ENCODE results near the gene CACFD1. TPM values are rescaled to one million over a fixed set of nuclear protein-coding genes. Genes with fewer than 3 reads are reported as not detected.

CACFD1 gene
- total RNA-seq, 4 donors from 2014 or later = 8.6 to 16.3 (median 10.3) TPM

DNA sequence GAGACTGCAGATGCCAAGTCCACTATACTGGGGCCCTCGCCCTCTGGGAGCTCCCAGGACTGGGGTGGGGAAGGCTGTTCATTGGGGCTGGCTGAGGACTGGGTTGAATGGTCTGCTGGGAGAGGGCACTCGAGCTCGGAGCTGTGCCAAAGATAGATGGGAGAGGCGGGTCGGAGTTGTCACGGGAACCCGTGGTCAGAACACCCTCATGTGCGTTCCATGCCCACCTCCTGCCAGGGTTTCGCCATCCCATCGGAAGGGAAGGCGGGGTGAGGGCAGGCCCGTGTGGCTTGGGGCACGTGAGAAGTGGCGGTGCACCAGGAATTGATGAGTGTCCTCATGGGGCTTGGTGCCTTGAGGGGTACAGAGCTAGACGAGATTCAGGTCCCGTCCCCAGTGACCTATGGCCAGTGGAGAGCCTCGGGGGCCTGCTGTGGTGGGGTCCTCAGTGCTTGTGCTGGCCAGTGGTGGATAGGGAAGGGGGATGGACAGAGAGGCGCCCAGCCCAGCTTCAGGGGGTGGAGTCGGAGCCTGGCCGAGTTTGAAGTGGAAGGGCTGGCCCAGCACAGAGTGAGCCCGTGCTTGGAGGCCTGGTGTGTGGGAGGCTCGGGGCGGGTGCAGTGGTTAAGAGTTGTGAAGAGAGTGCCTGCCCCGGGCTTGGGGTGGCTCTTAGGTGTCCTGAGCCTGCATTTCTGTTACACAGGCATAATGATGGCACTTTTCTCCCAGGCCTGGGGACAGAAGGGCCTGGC, 4.3 kb downstream of the CACFD1 start:
- H3K9me3 ChIP-seq = no peaks in the 10 kb centered on the region
- no peaks in the 10 kb centered on the region for H3K27me3 ChIP-seq
- H3K36me3 ChIP-seq = peaks cover 0 to 46% (median 4%) of the 10 kb centered on the region in 3 donors
- H3K4me3 ChIP-seq = no peak overlapping the region
- H3K4me1 ChIP-seq = peaks cover 0 to 20% (median 10%) of the 10 kb centered on the region in 4 donors
- WGBS, 2 donors = 79 to 82% methylated on average over 24 of the region's 24 CpGs
- H3K27ac ChIP-seq = no peak overlapping the region
- TF ChIP-seq POLR2A (IDR thresholded peaks at IDR 0.05) (no peak), EP300 (IDR thresholded peaks at IDR 0.05) (no peak)
- TF ChIP-seq, protein P1, sequence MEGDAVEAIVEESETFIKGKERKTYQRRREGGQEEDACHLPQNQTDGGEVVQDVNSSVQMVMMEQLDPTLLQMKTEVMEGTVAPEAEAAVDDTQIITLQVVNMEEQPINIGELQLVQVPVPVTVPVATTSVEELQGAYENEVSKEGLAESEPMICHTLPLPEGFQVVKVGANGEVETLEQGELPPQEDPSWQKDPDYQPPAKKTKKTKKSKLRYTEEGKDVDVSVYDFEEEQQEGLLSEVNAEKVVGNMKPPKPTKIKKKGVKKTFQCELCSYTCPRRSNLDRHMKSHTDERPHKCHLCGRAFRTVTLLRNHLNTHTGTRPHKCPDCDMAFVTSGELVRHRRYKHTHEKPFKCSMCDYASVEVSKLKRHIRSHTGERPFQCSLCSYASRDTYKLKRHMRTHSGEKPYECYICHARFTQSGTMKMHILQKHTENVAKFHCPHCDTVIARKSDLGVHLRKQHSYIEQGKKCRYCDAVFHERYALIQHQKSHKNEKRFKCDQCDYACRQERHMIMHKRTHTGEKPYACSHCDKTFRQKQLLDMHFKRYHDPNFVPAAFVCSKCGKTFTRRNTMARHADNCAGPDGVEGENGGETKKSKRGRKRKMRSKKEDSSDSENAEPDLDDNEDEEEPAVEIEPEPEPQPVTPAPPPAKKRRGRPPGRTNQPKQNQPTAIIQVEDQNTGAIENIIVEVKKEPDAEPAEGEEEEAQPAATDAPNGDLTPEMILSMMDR (IDR thresholded peaks at IDR 0.05) = no peak
- DNase-seq (ENCODE audit: low spot score in 2 of 2) = no peak

DNA sequence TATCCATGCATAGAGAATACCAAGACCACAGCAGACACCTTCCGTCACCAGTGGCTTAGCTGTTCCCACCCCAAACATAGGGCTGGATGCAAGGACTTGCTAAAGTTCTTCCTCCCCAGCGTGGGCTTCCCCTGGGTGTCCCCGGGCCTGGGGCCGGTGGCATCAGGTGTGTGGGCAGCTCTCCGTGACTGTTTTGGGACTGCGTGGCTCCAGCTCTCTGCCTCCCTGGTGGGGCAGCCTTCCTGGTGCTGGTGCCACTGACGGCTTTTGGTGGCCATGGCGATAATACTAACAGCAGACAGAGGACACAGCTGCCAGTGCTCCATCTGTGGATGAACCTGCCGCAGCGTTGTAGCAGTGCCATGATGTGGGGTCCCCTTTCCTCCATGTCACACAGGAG, 4.9 kb downstream of the CACFD1 start:
- WGBS, 2 donors = 98% methylated on average over 8 of the region's 10 CpGs
- Histone ChIP-seq H3K36me3 (peaks cover 0 to 52% (median 4%) of the 10 kb centered on the region in 3 donors), H3K9me3 (no peaks in the 10 kb centered on the region), H3K4me1 (peaks cover 0 to 16% (median 9%) of the 10 kb centered on the region in 4 donors), H3K27ac (no peak overlapping the region), H3K27me3 (no peaks in the 10 kb centered on the region), H3K4me3 (no peak overlapping the region)
- DNase-seq (ENCODE audit: low spot score in 2 of 2) = no peak
- TF ChIP-seq, protein P1 (IDR thresholded peaks at IDR 0.05) = no peak
- TF ChIP-seq EP300 (IDR thresholded peaks at IDR 0.05) = no peak
- no peak for TF ChIP-seq POLR2A (IDR thresholded peaks at IDR 0.05)

DNA sequence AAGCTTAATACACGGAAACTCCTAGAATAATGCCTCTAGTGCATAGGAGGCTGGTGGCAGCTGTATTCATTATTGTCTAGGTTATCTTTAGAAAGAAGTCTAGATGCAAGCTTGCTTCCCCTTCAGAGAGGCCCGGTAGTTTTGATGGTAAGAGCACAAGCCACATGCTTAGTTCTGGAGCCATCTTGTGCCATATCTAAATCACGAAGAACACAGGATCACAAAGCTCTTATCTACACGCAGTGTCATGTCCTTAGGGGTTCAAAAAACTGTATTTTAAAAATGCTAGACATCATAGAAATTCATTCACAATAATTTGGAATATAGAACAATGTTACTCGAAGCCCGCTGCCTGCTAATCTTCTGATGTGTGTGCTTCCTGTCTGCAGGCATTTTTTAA, 6.2 kb downstream of the CACFD1 start:
- H3K4me1 ChIP-seq = peaks cover 0 to 8% (median 3%) of the 10 kb centered on the region in 4 donors
- no peaks in the 10 kb centered on the region for H3K27me3 ChIP-seq
- no peak overlapping the region for H3K4me3 ChIP-seq
- no peak for DNase-seq (ENCODE audit: low spot score in 2 of 2)
- 80 to 85% methylated on average over 6 of the region's 6 CpGs for WGBS, 2 donors
- TF ChIP-seq, protein P1 (IDR thresholded peaks at IDR 0.05) = no peak
- TF ChIP-seq EP300 (IDR thresholded peaks at IDR 0.05) (no peak), POLR2A (IDR thresholded peaks at IDR 0.05) (no peak)
- H3K36me3 ChIP-seq = peaks cover 0 to 54% (median 4%) of the 10 kb centered on the region in 3 donors
- no peak overlapping the region for H3K27ac ChIP-seq
- no peaks in the 10 kb centered on the region for H3K9me3 ChIP-seq

DNA sequence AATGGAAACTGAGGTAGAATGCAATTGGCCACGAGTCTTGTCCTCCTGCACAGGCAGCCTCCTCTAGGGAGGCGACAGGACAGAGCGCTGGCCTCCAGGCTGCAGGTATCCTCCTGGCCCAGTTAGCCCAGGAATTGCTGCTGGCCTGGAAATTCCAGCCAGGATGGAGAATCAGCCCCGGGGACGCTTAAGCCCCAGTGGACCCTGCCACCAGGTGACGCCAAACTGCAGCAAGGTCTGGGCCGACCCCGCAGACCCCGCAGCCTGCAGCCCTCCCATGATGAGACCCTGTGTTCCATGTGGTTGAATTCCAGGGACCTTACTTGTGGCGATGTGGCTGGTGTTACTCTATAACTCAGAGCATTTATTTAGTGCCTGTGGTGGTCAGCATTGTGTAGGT, 7.3 kb downstream of the CACFD1 start:
- no peak overlapping the region for H3K27ac ChIP-seq
- H3K4me1 ChIP-seq = no peaks in the 10 kb centered on the region
- no peak for DNase-seq (ENCODE audit: low spot score in 2 of 2)
- H3K27me3 ChIP-seq = no peaks in the 10 kb centered on the region
- H3K9me3 ChIP-seq = no peaks in the 10 kb centered on the region
- no peak for TF ChIP-seq EP300 (IDR thresholded peaks at IDR 0.05)
- TF ChIP-seq, protein P1 (IDR thresholded peaks at IDR 0.05) = no peak
- no peak for TF ChIP-seq POLR2A (IDR thresholded peaks at IDR 0.05)
- H3K4me3 ChIP-seq = no peak overlapping the region
- 83 to 84% methylated on average over 9 to 10 of the region's 10 CpGs for whole genome bisulfite sequencing, 2 donors
- peaks cover 0 to 54% (median 4%) of the 10 kb centered on the region in 3 donors for H3K36me3 ChIP-seq

DNA sequence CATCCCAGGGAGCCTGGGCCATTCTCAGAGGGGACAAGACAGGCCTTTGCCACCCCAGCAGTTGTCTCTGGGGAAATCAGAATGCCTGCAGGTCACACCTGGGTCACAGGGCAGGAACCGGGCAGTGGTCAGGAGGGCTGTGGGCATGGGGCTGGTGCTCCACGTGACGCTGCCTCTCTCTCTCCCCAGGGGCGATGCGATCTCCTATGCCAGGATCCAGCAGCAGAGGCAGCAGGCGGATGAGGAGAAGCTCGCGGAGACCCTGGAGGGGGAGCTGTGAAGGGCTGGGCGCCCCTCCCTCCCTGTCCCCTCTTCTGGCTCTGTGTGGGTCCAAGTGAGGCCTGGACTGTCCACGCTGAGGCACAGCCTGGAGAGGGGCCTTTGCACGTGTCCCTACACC, 8.6 kb downstream of the CACFD1 start:
- 79 to 90% methylated on average over 7 to 9 of the region's 11 CpGs for whole genome bisulfite sequencing, 2 donors
- H3K27ac ChIP-seq = no peak overlapping the region
- no peaks in the 10 kb centered on the region for H3K4me1 ChIP-seq
- H3K27me3 ChIP-seq = no peaks in the 10 kb centered on the region
- H3K36me3 ChIP-seq = peaks cover 0 to 57% (median 4%) of the 10 kb centered on the region in 3 donors
- H3K9me3 ChIP-seq = no peaks in the 10 kb centered on the region
- no peak overlapping the region for H3K4me3 ChIP-seq
- no peak for DNase-seq (ENCODE audit: low spot score in 2 of 2)
- no peak for TF ChIP-seq POLR2A (IDR thresholded peaks at IDR 0.05)
- no peak for TF ChIP-seq EP300 (IDR thresholded peaks at IDR 0.05)
- TF ChIP-seq, protein P1 (IDR thresholded peaks at IDR 0.05) = no peak

Measured in tibial nerve (tissue), 4 donors.